HG03439 (cell line): ENCODE measurements around the gene HOXD3.

Experiments
- ATAC-seq: cut with Tn5 transposase; IDR thresholded peaks from one replicate; pipeline ENCODE4 v1.9.1; 2021; ENCODE audit warnings: mild to moderate bottlenecking, moderate library complexity; ENCODE audit not compliant: unreplicated experiment

Gene HOXD3

GRCh38 chr2:176202491-176202890 is 45.4 kb downstream of the HOXD3 start:
- no peak for ATAC-seq

GRCh38 chr2:176205126-176205525 is 48.0 kb downstream of the HOXD3 start:
- ATAC-seq: no peak

- no peak for ATAC-seq
Measured at GRCh38 chr2:176206136-176206535, 49.0 kb downstream of the HOXD3 start.

- ATAC-seq: no peak
Measured at GRCh38 chr2:176206682-176207081, 49.6 kb downstream of the HOXD3 start.

GRCh38 chr2:176211110-176211509 is 54.0 kb downstream of the HOXD3 start:
- ATAC-seq: no peak

GRCh38 chr2:176212276-176212675 is 55.2 kb downstream of the HOXD3 start:
- no peak for ATAC-seq

- ATAC-seq: no peak
Measured at GRCh38 chr2:176213406-176213805, 56.3 kb downstream of the HOXD3 start.
